SK-N-SH (cell line): ENCODE data around the gene OGFOD1.

Experiments
- CHD2 ChIP-seq: fragments of 150-350 bp; IDR thresholded peaks from 2 replicates; pipeline ENCODE4 v1.6.1; 2018; ENCODE audit warnings: low read length; ENCODE audit not compliant: partially characterized antibody
- FOXJ3 ChIP-seq: sonication (generic); formaldehyde crosslinking; IDR thresholded peaks from 2 replicates; pipeline ENCODE4 v1.5.1; 2020; ENCODE audit warnings: mild to moderate bottlenecking, missing genetic modification reagents
- GATA2 ChIP-seq: sonication (generic); formaldehyde crosslinking; IDR thresholded peaks from 2 replicates; pipeline ENCODE4 v1.5.0; 2020; ENCODE audit warnings: mild to moderate bottlenecking, missing genetic modification reagents
- POLR2AphosphoS5 ChIP-seq: IDR thresholded peaks from 2 replicates; pipeline ENCODE4 v1.6.1; 2012; ENCODE audit warnings: low read depth, low read length
- TAF1 ChIP-seq: IDR thresholded peaks from 2 replicates; pipeline ENCODE4 v1.6.1; 2012; ENCODE audit warnings: low read depth, mild to moderate bottlenecking, low read length, moderate library complexity, borderline replicate concordance
- TEAD4 ChIP-seq: IDR thresholded peaks from 2 replicates; pipeline ENCODE4 v1.4.0; 2012; ENCODE audit warnings: mild to moderate bottlenecking, borderline replicate concordance; ENCODE audit not compliant: insufficient read depth
- YY1 ChIP-seq: IDR thresholded peaks from 2 replicates; pipeline ENCODE4 v1.4.0; 2012; ENCODE audit warnings: low read depth, mild to moderate bottlenecking
- TF ChIP-seq, protein P1 (sequence below): fragments of 200-600 bp; sonication (generic); IDR thresholded peaks from 2 replicates; pipeline ENCODE4 v1.6.1; 2017; ENCODE audit warnings: antibody characterized with exemption, mild to moderate bottlenecking, moderate library complexity
- TF ChIP-seq, protein P2 (sequence below): fragments of 150-350 bp; IDR thresholded peaks from 2 replicates; pipeline ENCODE4 v1.6.1; 2016; ENCODE audit warnings: mild to moderate bottlenecking, low read depth, low read length
- TF ChIP-seq, protein P3 (sequence below): IDR thresholded peaks from 2 replicates; pipeline ENCODE4 v1.4.0; 2012; ENCODE audit warnings: low read depth

DNA sequence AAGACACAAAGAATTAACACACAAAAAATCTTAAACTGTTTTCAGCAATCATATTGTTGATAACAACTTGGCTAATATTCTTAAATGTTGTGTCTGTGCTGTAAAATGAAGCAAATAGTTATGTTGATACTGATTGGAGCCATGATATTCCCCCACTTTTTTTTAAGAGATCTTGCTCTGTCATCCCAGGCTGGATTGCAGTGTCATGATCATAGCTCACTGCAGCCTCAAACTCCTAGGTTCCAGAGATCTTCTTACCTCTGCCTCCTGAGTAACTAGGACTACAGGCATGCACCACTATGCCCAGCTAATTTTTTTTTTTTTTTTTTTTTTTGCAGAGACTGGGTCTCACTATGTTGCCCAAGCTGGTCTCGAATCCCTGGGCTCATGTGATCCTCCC, 42.5 kb downstream of the OGFOD1 start:
- TF ChIP-seq, protein P1, sequence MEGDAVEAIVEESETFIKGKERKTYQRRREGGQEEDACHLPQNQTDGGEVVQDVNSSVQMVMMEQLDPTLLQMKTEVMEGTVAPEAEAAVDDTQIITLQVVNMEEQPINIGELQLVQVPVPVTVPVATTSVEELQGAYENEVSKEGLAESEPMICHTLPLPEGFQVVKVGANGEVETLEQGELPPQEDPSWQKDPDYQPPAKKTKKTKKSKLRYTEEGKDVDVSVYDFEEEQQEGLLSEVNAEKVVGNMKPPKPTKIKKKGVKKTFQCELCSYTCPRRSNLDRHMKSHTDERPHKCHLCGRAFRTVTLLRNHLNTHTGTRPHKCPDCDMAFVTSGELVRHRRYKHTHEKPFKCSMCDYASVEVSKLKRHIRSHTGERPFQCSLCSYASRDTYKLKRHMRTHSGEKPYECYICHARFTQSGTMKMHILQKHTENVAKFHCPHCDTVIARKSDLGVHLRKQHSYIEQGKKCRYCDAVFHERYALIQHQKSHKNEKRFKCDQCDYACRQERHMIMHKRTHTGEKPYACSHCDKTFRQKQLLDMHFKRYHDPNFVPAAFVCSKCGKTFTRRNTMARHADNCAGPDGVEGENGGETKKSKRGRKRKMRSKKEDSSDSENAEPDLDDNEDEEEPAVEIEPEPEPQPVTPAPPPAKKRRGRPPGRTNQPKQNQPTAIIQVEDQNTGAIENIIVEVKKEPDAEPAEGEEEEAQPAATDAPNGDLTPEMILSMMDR = no peak
- TF ChIP-seq, protein P2, sequence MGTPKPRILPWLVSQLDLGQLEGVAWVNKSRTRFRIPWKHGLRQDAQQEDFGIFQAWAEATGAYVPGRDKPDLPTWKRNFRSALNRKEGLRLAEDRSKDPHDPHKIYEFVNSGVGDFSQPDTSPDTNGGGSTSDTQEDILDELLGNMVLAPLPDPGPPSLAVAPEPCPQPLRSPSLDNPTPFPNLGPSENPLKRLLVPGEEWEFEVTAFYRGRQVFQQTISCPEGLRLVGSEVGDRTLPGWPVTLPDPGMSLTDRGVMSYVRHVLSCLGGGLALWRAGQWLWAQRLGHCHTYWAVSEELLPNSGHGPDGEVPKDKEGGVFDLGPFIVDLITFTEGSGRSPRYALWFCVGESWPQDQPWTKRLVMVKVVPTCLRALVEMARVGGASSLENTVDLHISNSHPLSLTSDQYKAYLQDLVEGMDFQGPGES = no peak
- no peak for TF ChIP-seq GATA2
- TF ChIP-seq TAF1 = no peak
- TF ChIP-seq TEAD4 = no peak
- TF ChIP-seq FOXJ3 (CRISPR knock-in tag) = no peak
- TF ChIP-seq, protein P3, sequence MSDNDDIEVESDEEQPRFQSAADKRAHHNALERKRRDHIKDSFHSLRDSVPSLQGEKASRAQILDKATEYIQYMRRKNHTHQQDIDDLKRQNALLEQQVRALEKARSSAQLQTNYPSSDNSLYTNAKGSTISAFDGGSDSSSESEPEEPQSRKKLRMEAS = no peak
- no peak for TF ChIP-seq CHD2
- TF ChIP-seq YY1 = no peak
- no peak for TF ChIP-seq POLR2AphosphoS5
